GM18909 (cell line): ENCODE results near the gene RASGRP1.

Experiments
- ATAC-seq: cut with Tn5 transposase; IDR thresholded peaks from one replicate; pipeline ENCODE4 v1.9.1; 2021; ENCODE audit warnings: mild to moderate bottlenecking; ENCODE audit not compliant: unreplicated experiment, poor library complexity

Gene RASGRP1

DNA sequence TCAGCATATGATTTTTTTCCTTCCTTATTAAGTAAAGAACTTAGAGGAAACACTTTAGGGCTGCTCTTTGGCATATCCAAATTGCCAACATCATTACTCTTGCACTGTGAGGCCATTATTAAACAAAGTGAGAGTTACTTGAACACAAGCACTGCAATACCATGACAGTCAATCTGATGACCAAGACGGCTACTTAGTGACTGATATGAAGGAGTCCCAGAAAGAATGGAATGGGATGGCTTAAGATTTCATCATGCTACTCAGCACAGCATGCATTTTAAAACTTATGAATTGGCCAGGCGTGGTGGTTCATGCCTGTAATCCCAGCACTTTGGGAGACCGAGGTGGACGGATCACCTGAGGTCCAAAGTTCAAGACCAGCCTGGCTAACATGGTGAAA, 55.5 kb downstream of the RASGRP1 start:
- no peak for ATAC-seq

GRCh38 chr15:38508647-38509046, 56.0 kb downstream of the RASGRP1 start:
- peak; percentile 45 for ATAC-seq

GRCh38 chr15:38507570-38507969, 57.0 kb downstream of the RASGRP1 start:
- no peak for ATAC-seq

GRCh38 chr15:38506997-38507396, 57.6 kb downstream of the RASGRP1 start:
- no peak for ATAC-seq

GRCh38 chr15:38504680-38505467, 59.7 kb downstream of the RASGRP1 start:
- no peak for ATAC-seq

DNA sequence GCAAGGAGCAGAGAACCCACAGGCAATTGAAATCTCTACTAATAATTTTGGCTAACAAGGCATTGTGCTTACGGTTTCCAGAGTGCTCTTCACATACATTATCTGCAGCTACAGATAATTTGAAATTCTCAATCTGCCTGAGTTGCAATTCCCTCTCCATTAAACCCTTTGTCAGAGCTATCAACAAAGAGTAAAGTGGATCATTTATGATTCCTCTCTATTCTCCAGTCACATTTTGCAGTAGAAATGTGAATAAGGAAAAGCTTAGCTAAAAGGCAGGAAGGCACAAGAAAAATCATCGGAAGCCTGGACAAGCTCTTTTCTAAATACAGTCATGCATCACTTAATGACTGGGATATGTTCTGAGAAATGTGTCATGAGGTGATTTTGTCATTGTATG, 61.1 kb downstream of the RASGRP1 start:
- ATAC-seq: no peak

GRCh38 chr15:38499651-38500050, 65.0 kb downstream of the RASGRP1 start:
- no peak for ATAC-seq

- ATAC-seq: no peak
Observed at GRCh38 chr15:38496151-38496550, 68.5 kb downstream of the RASGRP1 start.

- ATAC-seq: no peak
Observed at GRCh38 chr15:38490242-38490922, 74.2 kb downstream of the RASGRP1 start.

DNA sequence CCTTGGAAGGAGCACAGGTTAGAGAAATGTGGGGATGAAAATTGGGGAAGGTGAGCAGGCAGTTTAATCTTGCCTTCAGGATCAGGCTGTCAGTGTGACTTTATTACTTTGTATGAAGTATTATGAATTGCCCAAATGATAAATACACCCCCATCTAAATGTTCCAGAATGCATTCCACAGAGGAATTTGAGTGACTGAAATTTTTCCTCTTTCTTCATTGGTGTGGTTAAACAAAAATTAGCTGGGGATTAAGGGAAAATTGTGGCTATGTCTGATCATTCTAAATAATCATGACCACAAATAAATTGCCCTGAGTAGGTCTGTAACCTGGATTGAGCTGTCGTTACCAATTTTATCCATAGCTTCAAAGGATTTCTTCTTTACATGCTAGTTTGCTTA, 77.2 kb downstream of the RASGRP1 start:
- ATAC-seq: no peak

- ATAC-seq: no peak
Observed at GRCh38 chr15:38486936-38487335, 77.7 kb downstream of the RASGRP1 start.

DNA sequence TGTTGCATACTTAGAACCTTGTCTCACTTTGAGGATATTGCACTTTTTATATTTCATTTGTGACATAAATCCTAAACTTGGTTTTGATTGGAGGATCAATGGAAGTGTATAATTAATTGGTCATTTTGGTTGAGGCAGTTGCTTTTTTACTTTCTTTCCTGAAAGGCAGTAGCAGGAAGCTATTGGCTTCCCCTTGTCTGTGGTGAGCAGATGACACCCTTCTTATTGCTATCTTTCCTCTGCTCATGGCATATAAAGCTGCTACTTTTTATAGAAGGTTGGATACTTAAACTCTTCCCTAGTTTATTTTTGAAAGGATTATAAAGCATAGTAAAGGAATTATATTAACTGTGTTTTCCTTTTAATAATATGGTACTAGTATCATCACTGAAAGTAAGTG, 82.0 kb downstream of the RASGRP1 start:
- no peak for ATAC-seq

DNA sequence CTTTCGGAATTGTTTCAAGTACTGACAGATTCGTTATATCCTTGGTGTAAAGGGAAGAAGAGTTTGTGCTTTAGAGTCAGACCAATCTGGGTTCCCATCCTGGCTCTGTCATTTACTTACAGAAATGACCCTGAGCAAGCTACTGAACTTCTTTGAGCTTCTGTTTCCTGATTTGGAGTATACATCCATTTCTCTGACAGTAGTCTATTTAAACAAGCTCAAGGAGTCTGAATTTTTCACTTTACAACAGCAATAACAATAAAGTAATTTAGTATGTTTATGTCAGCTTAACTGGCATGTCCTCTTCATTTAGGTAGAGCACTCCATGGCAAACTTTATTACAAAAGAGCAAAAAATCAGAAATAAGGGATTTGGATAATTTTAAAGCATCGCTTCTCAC, 82.9 kb downstream of the RASGRP1 start:
- ATAC-seq: no peak

GRCh38 chr15:38481113-38481512, 83.5 kb downstream of the RASGRP1 start:
- ATAC-seq: no peak

DNA sequence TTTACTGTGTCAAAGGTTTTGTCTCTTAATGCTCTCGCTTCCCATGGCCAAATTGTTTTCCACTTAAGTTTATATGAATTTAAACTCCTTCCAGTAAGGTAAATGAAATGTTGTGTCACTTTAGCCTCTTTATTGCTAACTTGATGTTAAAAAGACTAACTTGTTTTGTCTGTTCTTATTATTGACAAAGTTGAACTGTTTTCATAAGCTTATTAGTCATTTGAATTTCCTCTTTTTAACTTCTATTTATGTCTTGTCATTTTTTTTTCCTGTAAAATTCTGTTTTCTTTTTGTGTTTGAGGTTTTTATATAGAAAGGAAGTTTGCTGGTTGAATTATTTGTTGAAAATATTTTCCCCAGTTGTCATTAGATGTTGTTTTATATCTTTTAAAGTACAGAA, 84.9 kb downstream of the RASGRP1 start:
- ATAC-seq: no peak

- no peak for ATAC-seq
Observed at GRCh38 chr15:38479266-38479665, 85.3 kb downstream of the RASGRP1 start.

DNA sequence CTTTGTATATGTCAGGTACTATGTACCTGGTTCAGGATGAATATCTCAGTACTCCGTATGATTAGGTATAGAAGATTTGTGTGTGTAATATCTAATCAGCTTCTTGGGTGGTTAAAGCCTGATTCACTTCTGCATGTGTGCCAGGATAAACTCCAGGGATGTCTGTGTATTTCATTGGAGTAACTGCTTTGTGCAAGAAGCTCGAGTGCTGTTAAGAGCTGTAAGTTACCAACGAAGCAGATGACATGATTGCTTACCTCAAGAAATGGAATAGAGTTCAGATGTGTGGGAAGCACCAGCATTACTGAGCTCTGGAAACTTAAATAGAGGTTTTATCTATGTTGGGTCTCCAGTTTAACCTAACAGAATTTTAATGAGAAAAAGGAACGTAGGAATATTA, 87.0 kb downstream of the RASGRP1 start:
- no peak for ATAC-seq

DNA sequence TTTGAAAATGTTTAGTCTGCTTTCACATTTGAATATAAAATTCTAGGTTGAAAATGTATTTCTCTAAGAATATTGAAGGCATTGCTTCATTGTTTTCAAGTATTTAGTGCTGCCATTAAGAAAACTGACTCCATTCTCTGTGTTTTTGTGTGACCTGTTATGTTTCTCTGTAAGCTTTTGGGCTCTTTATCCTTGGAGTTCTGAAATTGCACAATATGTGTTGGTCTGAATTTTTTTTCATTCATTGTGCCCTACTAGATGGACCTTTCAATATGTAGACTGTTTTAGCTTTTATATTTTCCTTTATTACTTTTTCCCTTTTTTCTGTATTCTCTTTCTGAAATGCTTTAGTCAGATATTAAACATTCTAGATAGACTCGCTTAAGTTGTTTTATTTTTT, 88.5 kb downstream of the RASGRP1 start:
- no peak for ATAC-seq

GRCh38 chr15:38475361-38475760, 89.3 kb downstream of the RASGRP1 start:
- no peak for ATAC-seq

DNA sequence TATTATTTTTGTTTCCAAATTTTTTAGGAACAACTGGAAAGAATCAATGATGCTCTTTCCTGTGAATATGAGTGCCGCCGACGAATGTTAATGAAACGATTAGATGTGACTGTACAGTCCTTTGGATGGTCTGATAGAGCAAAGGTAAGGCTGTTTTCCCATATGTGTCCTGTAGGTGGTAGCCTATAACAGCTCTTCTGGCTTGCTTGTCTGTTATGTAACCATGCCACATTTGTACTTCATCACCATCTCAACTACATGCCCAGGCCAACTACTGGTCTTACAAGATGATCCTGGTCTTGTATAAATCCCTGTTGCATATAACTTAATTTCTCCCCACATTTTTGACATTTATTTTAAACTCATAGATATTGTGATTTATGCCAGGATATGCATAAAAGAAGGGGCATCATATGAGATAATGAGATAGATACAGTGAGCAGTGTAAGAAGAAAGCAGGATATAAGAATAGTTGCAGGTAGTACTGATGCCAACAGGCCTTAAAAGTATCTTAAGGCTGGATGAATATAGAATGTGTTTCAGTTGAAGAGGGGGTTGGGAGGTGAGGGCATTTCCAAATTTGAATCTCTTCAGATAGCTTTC, 90.4 kb downstream of the RASGRP1 start:
- peak; percentile 93 for ATAC-seq

DNA sequence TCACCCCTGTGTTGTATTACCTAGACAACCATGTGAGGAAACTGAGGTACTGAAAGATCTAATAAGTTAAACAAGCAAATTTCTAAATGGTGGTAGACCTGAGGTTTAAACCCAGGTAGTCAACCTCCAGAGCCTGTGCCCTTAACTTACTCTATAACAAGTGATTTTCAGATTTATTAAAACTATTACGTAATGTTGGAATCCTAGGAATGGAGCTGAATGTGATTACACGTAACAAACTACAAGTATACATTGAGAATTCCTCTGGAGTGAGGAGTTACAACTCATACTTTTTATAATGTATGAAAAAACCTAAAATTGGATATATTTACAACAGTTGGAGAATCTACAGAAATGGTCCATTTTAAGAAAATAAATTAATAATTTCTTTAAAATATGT, 92.6 kb downstream of the RASGRP1 start:
- no peak for ATAC-seq

- no peak for ATAC-seq
Observed at GRCh38 chr15:38470816-38471215, 93.8 kb downstream of the RASGRP1 start.
